Hepatocyte (in vitro differentiated cells): ENCODE results near the gene HSCB. TPM values are rescaled to one million over a fixed set of nuclear protein-coding genes. Genes with fewer than 3 reads are reported as not detected.
"Not testable (repeated sequence)": the region's sequence is repeated elsewhere in the genome, so short reads cannot be mapped to it uniquely, and the experiment has no call there.

Experiments
- DNase-seq: peaks from one replicate; pipeline ENCODE4 v3.0.0-alpha.2; 2016; ENCODE audit warnings: low spot score
- H2AFZ ChIP-seq: fragments of 200-600 bp; sonication (generic); 2 replicates; pipeline ENCODE4 v1.6.0; 2016; ENCODE audit warnings: antibody characterized with exemption, mild to moderate bottlenecking
- H3K27ac ChIP-seq: fragments of 200-600 bp; sonication (generic); 2 replicates; pipeline ENCODE4 v1.5.1; 2016; ENCODE audit warnings: mild to moderate bottlenecking
- H3K27me3 ChIP-seq: fragments of 200-600 bp; sonication (generic); 2 replicates; pipeline ENCODE4 v1.6.1; 2016
- H3K36me3 ChIP-seq: fragments of 200-600 bp; sonication (generic); replicated peaks from 2 replicates; pipeline ENCODE4 v1.5.1; 2016; ENCODE audit warnings: low read depth; ENCODE audit not compliant: insufficient read depth
- H3K4me1 ChIP-seq: fragments of 200-600 bp; sonication (generic); 2 replicates; pipeline ENCODE4 v1.5.1; 2016; ENCODE audit warnings: mild to moderate bottlenecking, moderate library complexity; ENCODE audit not compliant: insufficient read depth
- H3K4me2 ChIP-seq: fragments of 200-600 bp; sonication (generic); 2 replicates; pipeline ENCODE4 v1.6.0; 2016
- H3K4me3 ChIP-seq: fragments of 200-600 bp; sonication (generic); 2 replicates; pipeline ENCODE4 v1.5.1; 2016; ENCODE audit warnings: mild to moderate bottlenecking
- H3K79me2 ChIP-seq: fragments of 200-600 bp; sonication (generic); 2 replicates; pipeline ENCODE4 v1.6.0; 2017; ENCODE audit warnings: mild to moderate bottlenecking
- H3K9me2 ChIP-seq: fragments of 200-600 bp; sonication (generic); replicated peaks from 2 replicates; pipeline ENCODE4 v1.6.0; 2017; ENCODE audit warnings: mild to moderate bottlenecking; ENCODE audit not compliant: insufficient read depth
- H3K9me3 ChIP-seq: fragments of 200-600 bp; sonication (generic); 2 replicates; pipeline ENCODE4 v1.5.1; 2016; ENCODE audit warnings: low read depth, mild to moderate bottlenecking
- H4K20me1 ChIP-seq: fragments of 200-600 bp; sonication (generic); 2 replicates; pipeline ENCODE4 v1.6.0; 2016; ENCODE audit warnings: mild to moderate bottlenecking; ENCODE audit not compliant: insufficient read depth, poor library complexity, severe bottlenecking
- EZH2 ChIP-seq: fragments of 200-600 bp; sonication (generic); IDR thresholded peaks from 2 replicates; pipeline ENCODE4 v1.6.1; 2016; ENCODE audit warnings: antibody characterized with exemption, mild to moderate bottlenecking, borderline replicate concordance
- EZH2phosphoT487 ChIP-seq: fragments of 200-600 bp; sonication (generic); IDR thresholded peaks from one replicate; pipeline ENCODE4 v1.6.1; 2018; ENCODE audit warnings: antibody characterized with exemption, mild to moderate bottlenecking, low read depth, moderate library complexity; ENCODE audit not compliant: unreplicated experiment, severe bottlenecking
- WGBS: methylation state at CpG from one replicate; pipeline ENCODE4 v1.1.6; 2016; ENCODE audit warnings: low lambda C conversion rate; ENCODE audit errors: missing lambda C conversion rate; 5-methylcytosine and 5-hydroxymethylcytosine counted together
- polyA plus RNA-seq: library from polyadenylated mRNA; unstranded; fragments of >200 nt; fragmentation: Nextera tagmentation; extraction: Ambion mirVana; gene quantifications from 2 replicates; pipeline ENCODE4 v1.2.1, GENCODE V29; 2016
- total RNA-seq: library from RNA; depleted of rRNA; stranded (reverse); fragments of >200 nt; gene quantifications from 2 replicates; pipeline ENCODE4 v1.2.3, GENCODE V29; 2014
- TF ChIP-seq, protein P1 (sequence below): fragments of 200-600 bp; sonication (generic); IDR thresholded peaks from 2 replicates; pipeline ENCODE4 v1.5.1; 2016; ENCODE audit warnings: antibody characterized with exemption, mild to moderate bottlenecking; ENCODE audit not compliant: poor library complexity

Gene HSCB
- total and polyA plus RNA-seq, 2 experiments from 2014 or later = 22.6 to 30.8 TPM

DNA sequence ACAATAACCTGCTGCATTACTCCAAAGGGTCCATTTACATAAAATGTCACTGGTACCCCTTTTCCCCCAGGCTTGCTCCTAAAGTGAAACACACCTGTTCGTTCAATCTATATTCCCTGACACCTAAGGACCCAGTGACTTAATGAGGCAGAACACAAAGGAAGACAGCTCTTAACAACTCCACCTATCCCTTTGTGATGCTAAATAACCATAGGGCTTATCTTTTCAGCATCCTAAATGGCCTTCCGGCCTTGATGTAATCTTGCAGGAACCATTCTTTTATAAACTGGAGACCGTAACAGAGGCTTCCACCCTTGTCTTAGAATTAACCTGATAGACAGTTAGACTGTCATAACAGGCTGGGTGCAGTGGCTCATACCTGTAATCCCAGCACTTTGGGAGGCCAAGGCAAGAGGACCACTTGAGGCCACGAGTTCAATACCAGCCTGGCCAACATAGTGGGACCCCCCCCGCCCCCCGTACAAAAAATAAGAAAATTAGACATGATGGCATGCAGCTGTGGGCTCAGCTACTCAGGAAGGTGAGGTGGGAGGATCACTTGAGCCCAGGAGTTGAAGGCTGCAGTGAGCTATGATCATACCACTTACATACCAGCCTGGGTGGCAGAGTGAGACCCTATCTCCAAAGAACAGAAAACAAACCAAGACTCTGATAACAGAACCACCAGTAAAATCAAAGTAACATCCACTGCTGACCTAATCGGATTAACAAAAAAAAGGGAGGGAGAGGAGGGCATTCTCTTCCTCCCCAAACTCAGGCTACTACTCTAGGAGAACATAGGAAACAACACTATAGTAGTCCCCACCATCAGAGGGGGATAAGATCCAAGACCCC is 5.3 kb upstream of the HSCB start:
- H3K4me1 ChIP-seq = no peaks in the 10 kb centered on the region
- 73% methylated on average over 7 of the region's 7 CpGs for WGBS
- no peaks in the 10 kb centered on the region for H3K9me3 ChIP-seq
- no peaks in the 10 kb centered on the region for H3K36me3 ChIP-seq
- no peaks in the 10 kb centered on the region for H3K9me2 ChIP-seq
- peaks cover 36% of the 10 kb centered on the region for H3K79me2 ChIP-seq
- no peak overlapping the region for H2AFZ ChIP-seq
- no peak overlapping the region for H3K4me3 ChIP-seq
- no peak overlapping the region for H3K4me2 ChIP-seq
- no peaks in the 10 kb centered on the region for H3K27me3 ChIP-seq
- H3K27ac ChIP-seq = no peak overlapping the region
- no peaks in the 10 kb centered on the region for H4K20me1 ChIP-seq
- DNase-seq = no peak
- TF ChIP-seq, protein P1, sequence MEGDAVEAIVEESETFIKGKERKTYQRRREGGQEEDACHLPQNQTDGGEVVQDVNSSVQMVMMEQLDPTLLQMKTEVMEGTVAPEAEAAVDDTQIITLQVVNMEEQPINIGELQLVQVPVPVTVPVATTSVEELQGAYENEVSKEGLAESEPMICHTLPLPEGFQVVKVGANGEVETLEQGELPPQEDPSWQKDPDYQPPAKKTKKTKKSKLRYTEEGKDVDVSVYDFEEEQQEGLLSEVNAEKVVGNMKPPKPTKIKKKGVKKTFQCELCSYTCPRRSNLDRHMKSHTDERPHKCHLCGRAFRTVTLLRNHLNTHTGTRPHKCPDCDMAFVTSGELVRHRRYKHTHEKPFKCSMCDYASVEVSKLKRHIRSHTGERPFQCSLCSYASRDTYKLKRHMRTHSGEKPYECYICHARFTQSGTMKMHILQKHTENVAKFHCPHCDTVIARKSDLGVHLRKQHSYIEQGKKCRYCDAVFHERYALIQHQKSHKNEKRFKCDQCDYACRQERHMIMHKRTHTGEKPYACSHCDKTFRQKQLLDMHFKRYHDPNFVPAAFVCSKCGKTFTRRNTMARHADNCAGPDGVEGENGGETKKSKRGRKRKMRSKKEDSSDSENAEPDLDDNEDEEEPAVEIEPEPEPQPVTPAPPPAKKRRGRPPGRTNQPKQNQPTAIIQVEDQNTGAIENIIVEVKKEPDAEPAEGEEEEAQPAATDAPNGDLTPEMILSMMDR = no peak
- TF ChIP-seq EZH2 (no peak), EZH2phosphoT487 (no peak)

DNA sequence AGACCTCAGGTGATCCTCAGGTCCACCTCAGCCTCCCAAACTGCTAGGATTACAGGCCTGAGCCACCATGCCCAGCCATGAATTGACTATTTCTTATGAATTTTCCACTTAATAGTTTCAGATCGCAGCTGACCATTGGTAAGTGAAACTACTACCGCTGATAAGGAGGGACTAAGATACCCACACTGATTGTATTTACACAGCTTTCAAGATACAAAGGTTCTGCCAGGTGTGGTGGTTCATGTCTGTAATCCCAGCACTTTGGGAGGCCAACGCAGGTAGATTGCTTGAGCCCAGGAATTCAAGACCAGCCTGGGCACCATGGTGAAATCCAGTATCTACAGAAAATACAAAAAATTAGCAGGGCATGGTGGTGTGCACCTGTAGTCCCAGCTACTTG is 4.1 kb upstream of the HSCB start:
- no peaks in the 10 kb centered on the region for H3K4me1 ChIP-seq
- no peak for DNase-seq
- H3K9me3 ChIP-seq = no peaks in the 10 kb centered on the region
- H3K36me3 ChIP-seq = no peaks in the 10 kb centered on the region
- no peaks in the 10 kb centered on the region for H3K9me2 ChIP-seq
- WGBS = 50% methylated on average over 3 of the region's 3 CpGs
- H3K27ac ChIP-seq = peak overlapping the region; percentile 66
- H3K4me3 ChIP-seq = no peak overlapping the region
- peaks cover 36% of the 10 kb centered on the region for H3K79me2 ChIP-seq
- H3K4me2 ChIP-seq = peak overlapping the region; percentile 47
- H2AFZ ChIP-seq = no peak overlapping the region
- TF ChIP-seq EZH2phosphoT487 = no peak
- no peak for TF ChIP-seq EZH2
- TF ChIP-seq, protein P1 = no peak
- no peaks in the 10 kb centered on the region for H3K27me3 ChIP-seq
- H4K20me1 ChIP-seq = no peaks in the 10 kb centered on the region

DNA sequence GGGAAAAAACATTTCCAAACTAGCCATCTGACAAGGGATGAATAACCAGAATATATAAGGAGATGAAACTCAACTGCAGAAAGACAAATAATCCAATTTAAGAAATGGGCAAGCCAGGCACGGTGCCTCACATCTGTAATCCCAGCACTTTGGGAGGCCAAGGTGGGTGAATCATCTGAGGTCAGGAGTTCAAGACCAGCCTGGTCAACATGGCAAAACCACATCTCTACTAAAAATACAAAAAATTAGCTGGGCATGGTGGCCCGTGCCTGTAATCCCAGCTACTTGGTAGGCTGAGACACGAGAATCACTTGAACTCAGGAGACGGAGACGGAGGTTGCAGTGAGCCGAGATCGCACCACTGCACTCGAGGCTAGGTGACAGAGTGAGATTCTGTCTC is 3.0 kb upstream of the HSCB start:
- H3K27ac ChIP-seq = peak overlapping the region; percentile 66
- not testable (repeated sequence) for H2AFZ ChIP-seq, H3K4me1 ChIP-seq, H3K9me3 ChIP-seq, H3K4me3 ChIP-seq, H4K20me1 ChIP-seq, H3K27me3 ChIP-seq, H3K36me3 ChIP-seq, H3K4me2 ChIP-seq, H3K9me2 ChIP-seq, DNase-seq
- peaks cover 48% of the 10 kb centered on the region for H3K79me2 ChIP-seq
- 91% methylated on average over 8 of the region's 8 CpGs for WGBS

DNA sequence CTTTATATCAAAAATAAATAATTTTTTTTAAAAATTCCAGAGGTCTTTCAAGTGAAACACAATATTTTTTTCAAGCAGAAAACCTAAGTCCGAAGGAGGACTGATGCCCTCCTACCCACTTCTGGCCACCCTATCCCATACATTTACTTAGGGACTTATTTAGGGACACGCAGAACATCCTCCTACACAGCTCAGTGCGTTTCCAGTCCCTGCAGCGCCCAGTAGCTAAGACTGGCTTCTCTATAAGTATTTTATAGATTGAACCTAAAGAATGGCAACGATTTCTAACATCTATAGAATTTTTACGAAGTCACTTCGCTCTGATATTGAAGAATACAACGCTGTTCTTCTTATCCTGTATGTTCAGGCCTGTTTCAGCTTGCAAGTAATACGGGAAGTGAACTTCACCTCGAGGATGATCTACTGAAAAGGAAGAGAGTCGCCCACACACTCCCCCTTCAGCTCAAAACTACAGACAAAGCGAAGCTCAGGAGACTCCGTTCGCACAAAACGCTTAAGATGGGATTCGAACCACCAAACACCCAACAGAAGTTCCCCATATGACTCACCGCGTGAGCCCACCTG is 547 bp upstream of the HSCB start:
- Histone ChIP-seq H4K20me1 (no peaks in the 10 kb centered on the region), H3K27me3 (no peaks in the 10 kb centered on the region), H3K27ac (peak overlapping the region; percentile 8), H3K9me3 (no peaks in the 10 kb centered on the region), H2AFZ (peak overlapping the region; percentile 38), H3K36me3 (no peaks in the 10 kb centered on the region), H3K4me3 (peak overlapping the region; percentile 13), H3K79me2 (peaks cover 51% of the 10 kb centered on the region), H3K4me1 (peaks cover 8% of the 10 kb centered on the region), H3K9me2 (no peaks in the 10 kb centered on the region), H3K4me2 (peak overlapping the region; percentile 73)
- WGBS = 10% methylated on average over 18 of the region's 18 CpGs
- no peak for DNase-seq
- TF ChIP-seq, protein P1 = no peak
- TF ChIP-seq EZH2 (no peak), EZH2phosphoT487 (no peak)
